ENCODE results near the gene TPST1. TPM values are rescaled to one million over a fixed set of nuclear protein-coding genes. Genes with fewer than 3 reads are reported as not detected.
"Not testable (repeated sequence)": the region's sequence is repeated elsewhere in the genome, so short reads cannot be mapped to it uniquely, and the experiment has no call there.

TPST1 gene
- total RNA-seq, 1 donor from 2014 or later = 29.6 TPM

DNA sequence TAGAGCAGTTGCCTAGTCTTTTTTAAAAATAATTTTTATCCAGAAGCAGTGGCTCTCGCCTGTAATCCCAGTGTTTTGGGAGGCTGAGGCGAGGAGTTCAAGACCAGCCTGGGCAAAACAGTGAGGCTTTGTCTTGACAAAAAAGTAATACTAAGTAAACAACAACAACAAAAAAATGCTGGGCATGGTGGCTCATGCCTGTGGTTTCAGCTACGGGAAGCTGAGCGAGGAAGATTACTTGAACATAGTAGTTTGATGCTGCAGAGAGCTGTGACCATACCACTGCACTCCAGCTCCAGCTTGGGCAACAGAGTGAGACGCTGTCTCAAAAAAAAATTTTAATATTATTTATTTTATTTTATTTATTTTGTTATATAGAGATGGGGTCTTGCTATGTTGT, 31.3 kb upstream of the TPST1 start:
- no peak overlapping the region for H3K27ac Mint-ChIP-seq
- no peaks in the 10 kb centered on the region for H3K4me1 Mint-ChIP-seq (ENCODE audit: low read depth)
- DNase-seq (ENCODE audit: low spot score, unreplicated experiment) = no peak
- no peaks in the 10 kb centered on the region for H3K9me3 Mint-ChIP-seq (ENCODE audit: low read depth)
- H3K36me3 Mint-ChIP-seq (ENCODE audit: insufficient read depth) = no peaks in the 10 kb centered on the region
- H3K4me3 Mint-ChIP-seq (ENCODE audit: low read depth) = no peak overlapping the region
- H3K27me3 Mint-ChIP-seq = no peaks in the 10 kb centered on the region
- TF ChIP-seq CTCF (IDR thresholded peaks at IDR 0.05; ENCODE audit: unreplicated experiment) = no peak

DNA sequence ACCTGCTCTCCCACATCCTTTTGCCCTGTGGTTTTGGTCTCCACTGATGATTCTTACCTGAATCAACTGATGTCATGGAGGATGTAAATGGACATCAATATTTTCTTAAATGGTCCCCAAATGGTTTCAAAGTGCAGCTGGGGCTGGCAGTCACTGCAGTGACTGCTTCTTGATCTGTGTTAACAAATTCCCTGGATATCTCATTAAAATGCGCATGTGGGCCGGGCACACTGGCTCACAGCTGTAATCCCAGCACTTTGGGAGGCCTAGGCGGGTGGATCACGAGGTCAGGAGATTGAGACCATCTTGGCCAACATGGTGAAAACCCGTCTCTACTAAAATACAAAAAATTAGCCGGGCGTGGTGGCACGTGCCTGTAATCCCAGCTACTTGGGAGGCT, 30.1 kb upstream of the TPST1 start:
- H3K36me3 Mint-ChIP-seq (ENCODE audit: insufficient read depth); H3K4me3 Mint-ChIP-seq (ENCODE audit: low read depth); H3K4me1 Mint-ChIP-seq (ENCODE audit: low read depth); DNase-seq (ENCODE audit: low spot score, unreplicated experiment); H3K27me3 Mint-ChIP-seq; H3K9me3 Mint-ChIP-seq (ENCODE audit: low read depth); H3K27ac Mint-ChIP-seq: not testable (repeated sequence)

GRCh38 chr7:66176914-66177313, 28.2 kb upstream of the TPST1 start:
- no peak for DNase-seq (ENCODE audit: low spot score, unreplicated experiment)
- no peaks in the 10 kb centered on the region for H3K4me1 Mint-ChIP-seq (ENCODE audit: low read depth)
- H3K27me3 Mint-ChIP-seq = no peaks in the 10 kb centered on the region
- no peaks in the 10 kb centered on the region for H3K9me3 Mint-ChIP-seq (ENCODE audit: low read depth)
- H3K36me3 Mint-ChIP-seq (ENCODE audit: insufficient read depth) = no peaks in the 10 kb centered on the region
- H3K27ac Mint-ChIP-seq = no peak overlapping the region
- no peak for TF ChIP-seq CTCF (IDR thresholded peaks at IDR 0.05; ENCODE audit: unreplicated experiment)
- H3K4me3 Mint-ChIP-seq (ENCODE audit: low read depth) = no peak overlapping the region

- Mint-ChIP-seq H3K9me3 (ENCODE audit: low read depth) (no peaks in the 10 kb centered on the region), H3K27ac (no peak overlapping the region), H3K27me3 (no peaks in the 10 kb centered on the region), H3K36me3 (ENCODE audit: insufficient read depth) (no peaks in the 10 kb centered on the region), H3K4me3 (ENCODE audit: low read depth) (no peak overlapping the region), H3K4me1 (ENCODE audit: low read depth) (no peaks in the 10 kb centered on the region)
- DNase-seq (ENCODE audit: low spot score, unreplicated experiment) = no peak
- no peak for TF ChIP-seq CTCF (IDR thresholded peaks at IDR 0.05; ENCODE audit: unreplicated experiment)
Measured at GRCh38 chr7:66178258-66178657, 26.9 kb upstream of the TPST1 start.

GRCh38 chr7:66181329-66181728, 23.8 kb upstream of the TPST1 start:
- Mint-ChIP-seq H3K27me3 (no peaks in the 10 kb centered on the region), H3K27ac (no peak overlapping the region), H3K4me3 (ENCODE audit: low read depth) (no peak overlapping the region)

More at GRCh38 chr7:66181329-66181728, 23.8 kb upstream of the TPST1 start:
- peaks cover 3% of the 10 kb centered on the region for H3K9me3 Mint-ChIP-seq (ENCODE audit: low read depth)
- no peak for TF ChIP-seq CTCF (IDR thresholded peaks at IDR 0.05; ENCODE audit: unreplicated experiment)
- H3K36me3 Mint-ChIP-seq (ENCODE audit: insufficient read depth) = no peaks in the 10 kb centered on the region
- peaks cover 5% of the 10 kb centered on the region for H3K4me1 Mint-ChIP-seq (ENCODE audit: low read depth)
- no peak for DNase-seq (ENCODE audit: low spot score, unreplicated experiment)
